ENCODE results near the gene PEAK1. TPM values are rescaled to one million over a fixed set of nuclear protein-coding genes. Genes with fewer than 3 reads are reported as not detected.
A peak's percentile ranks its signal among the peaks of the same experiment; 100 is the strongest.
"Not testable (repeated sequence)": the region's sequence is repeated elsewhere in the genome, so short reads cannot be mapped to it uniquely, and the experiment has no call there.

PEAK1 gene
- total RNA-seq, 1 experiment from 2014 or later, result 25.9 TPM

DNA sequence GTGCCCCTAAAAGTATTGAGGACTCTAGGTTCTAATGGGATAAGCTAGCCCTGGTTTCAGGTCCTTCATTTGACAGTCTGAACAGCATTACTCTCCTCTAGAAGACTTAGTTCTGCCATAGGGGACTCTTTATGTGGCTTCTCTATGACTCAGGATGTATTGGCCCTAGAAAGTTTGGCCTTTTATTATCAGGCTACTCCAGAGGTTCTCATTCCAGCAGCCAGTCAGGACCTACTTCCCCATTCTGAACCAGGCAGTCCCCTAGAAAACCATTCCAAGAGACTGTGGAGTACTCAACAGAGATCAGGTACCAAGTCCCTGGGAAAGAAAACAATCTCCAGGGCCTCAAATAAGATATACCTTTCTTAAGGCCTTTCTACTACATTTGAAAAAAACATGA is 191.1 kb downstream of the PEAK1 start:
- no peak for DNase-seq (ENCODE audit: low spot score)

DNA sequence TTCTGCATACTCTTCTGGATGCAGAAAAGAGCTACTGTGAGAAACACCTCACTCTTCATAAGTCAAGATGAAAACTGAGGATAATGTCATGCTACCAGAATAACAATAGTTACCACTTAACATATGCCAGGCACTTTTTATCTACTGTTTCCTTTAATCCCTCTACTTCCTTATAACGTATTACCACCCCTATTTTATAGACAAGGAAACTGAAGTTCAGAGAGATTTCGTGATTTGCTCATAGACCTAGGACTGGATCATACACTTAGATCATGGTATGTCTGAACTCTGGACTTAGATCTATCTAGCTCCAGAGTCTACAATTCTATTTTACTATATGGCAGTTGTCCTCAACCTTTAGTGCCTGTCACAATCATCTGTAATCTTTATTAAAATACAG is 193.3 kb downstream of the PEAK1 start:
- DNase-seq (ENCODE audit: low spot score), result peak; percentile 60

DNA sequence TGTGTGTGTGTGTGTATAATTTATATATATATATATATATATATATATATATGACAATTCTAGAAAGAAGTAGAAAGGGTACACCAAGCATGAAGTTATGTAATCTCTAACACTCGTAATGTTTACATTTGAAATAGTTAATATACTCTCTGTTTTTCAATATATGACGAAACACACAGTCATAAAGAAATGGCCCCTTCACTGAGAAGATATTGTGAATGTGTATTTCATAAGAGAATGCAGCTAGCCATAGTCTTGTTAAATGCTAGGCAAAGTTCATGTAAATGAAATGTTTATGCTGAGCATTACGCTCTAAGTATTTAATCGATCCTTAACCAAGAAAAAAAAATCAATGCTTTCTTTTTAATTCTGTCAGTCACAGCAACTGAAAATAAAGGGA is 194.3 kb downstream of the PEAK1 start:
- DNase-seq (ENCODE audit: low spot score), result no peak

DNA sequence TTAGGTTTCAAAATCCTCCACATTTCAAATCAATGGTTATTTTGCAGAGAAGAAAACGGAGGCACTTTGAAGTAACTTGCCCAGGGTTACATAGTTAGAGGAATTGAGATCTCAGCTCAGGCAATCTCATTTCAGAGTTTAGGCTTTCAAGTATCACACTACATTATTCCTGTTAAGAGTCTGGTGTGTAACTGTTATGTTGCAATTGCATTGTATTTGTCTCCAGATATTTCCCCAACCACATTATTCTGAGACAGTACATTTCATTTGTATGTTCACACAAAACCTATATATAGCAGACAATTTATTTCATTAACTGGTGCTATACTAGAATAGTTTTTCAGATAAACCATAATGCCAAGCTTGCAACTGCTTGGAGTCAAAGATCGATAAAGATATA is 194.8 kb downstream of the PEAK1 start:
- no peak for DNase-seq (ENCODE audit: low spot score)

- DNase-seq (ENCODE audit: low spot score), result no peak
Observed at GRCh38 chr15:77224352-77224751, 195.6 kb downstream of the PEAK1 start.

- no peak for DNase-seq (ENCODE audit: low spot score)
Observed at GRCh38 chr15:77221708-77222107, 198.2 kb downstream of the PEAK1 start.

- DNase-seq (ENCODE audit: low spot score), result no peak
Observed at GRCh38 chr15:77221174-77221573, 198.7 kb downstream of the PEAK1 start.

DNA sequence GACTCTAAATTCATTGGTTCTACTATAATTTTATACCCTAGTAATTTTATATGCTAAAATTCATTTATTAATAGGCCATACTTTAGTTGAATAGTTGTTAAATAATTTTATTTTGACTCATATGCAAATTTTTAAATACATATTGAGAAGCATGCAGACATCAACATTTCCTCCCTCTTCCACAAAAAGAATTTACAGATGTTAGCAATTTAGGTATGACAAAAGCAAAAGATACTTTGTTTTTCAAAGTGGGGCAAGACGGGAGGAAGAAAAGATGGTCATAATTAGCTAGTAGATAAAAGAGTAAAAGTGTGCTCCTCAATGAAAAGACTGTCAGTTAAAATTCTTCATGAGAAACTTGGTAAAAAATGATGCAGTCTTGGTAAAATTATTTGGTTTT is 200.1 kb downstream of the PEAK1 start:
- DNase-seq (ENCODE audit: low spot score), result no peak

GRCh38 chr15:77209221-77209620 is 210.7 kb downstream of the PEAK1 start:
- DNase-seq (ENCODE audit: low spot score), result no peak

DNA sequence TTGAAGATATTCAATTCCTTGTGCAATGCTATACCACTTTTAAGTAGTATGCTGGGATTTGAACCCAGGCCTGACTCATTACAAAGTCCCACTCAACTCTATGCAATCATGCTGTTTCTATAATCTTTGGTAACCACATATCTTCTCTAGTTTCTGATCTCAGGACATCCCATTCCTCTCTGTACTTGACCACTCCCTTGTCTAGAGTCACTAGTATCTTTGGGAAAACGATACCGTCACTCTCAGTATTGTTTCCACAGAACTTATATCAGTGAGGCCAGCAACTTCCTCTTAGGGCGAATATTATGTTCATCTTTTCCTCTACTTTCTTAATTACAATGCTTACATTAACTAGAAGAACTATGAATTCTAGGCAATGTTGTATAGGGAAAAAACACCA is 211.7 kb downstream of the PEAK1 start:
- DNase-seq (ENCODE audit: low spot score), result no peak

DNA sequence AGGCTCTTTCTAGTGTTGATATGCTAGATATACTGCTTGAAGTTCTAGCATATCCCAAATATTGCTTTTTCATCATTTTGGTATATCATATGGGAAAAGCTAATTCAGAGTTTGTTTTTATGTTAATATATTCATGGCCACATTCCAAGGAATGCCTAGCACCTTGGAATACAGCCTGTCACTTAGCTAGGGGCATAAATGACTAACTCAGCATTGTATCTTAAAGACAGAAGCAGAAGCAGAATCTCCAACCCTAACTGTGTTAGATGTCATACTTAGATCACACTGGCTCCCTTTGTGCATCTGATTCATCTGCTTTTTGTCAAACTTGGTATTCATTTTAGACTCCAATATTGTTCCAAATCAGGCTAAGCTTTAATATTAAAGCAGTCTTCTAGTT is 218.2 kb downstream of the PEAK1 start:
- DNase-seq (ENCODE audit: low spot score), result no peak

GRCh38 chr15:77196381-77196780 is 223.5 kb downstream of the PEAK1 start:
- no peak for DNase-seq (ENCODE audit: low spot score)

GRCh38 chr15:77195586-77195985 is 224.3 kb downstream of the PEAK1 start:
- no peak for DNase-seq (ENCODE audit: low spot score)

DNA sequence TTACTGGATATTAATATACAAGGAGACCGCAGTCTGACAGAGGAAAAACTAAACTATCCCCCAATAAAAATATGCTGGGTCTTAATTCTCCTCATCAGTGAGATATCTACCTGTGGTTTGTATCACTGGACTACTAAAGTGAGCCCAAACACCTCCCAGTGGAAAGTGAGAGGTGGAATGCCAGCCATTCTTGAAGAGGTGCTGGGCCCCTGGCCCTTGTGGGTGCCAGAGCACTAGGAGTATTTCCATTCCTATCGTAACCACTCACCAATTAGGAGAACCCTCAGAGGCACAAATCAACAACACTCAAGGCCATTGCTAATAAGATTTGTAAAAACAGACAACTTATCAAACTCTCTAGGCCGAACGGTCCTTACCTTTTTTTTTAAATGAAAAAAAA is 227.5 kb downstream of the PEAK1 start:
- DNase-seq (ENCODE audit: low spot score), result no peak

GRCh38 chr15:77191230-77191834 is 228.6 kb downstream of the PEAK1 start:
- no peak for DNase-seq (ENCODE audit: low spot score)

DNA sequence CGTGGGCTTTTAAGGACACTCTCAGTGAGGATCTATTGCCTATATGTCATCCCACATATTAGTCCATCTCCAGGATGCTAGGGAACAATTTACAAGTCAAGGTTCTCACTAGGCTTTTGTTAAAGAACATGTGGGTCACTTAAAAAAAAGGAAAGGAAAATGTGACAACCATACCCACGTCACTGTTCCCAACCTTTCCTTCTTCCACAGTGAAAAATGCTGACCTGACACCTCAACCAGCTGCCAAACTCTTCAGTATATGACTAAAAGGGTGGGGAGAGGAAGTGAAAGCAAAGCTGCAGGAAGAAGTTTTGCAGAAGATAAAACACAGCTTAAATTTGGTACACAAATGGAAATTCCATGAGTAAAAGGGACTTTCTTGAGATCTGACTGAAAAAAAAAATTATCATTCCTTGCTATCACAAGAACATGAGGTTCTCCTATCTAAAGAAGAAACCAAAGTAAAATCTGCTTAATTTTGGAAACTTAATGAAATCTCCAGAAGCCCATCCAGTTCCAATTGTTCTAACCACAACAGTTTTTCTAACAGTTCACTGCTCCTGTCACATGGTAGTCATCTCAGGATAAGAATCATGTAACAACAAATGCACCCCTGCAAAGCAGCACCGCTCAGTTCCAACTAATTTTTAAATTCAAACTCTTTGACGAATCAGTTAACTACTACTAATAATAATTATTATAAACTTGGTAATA is 232.0 kb downstream of the PEAK1 start:
- peak; percentile 19 for DNase-seq (ENCODE audit: low spot score)

- DNase-seq (ENCODE audit: low spot score), result peak; percentile 55
Observed at GRCh38 chr15:77186594-77187011, 233.3 kb downstream of the PEAK1 start.

- DNase-seq (ENCODE audit: low spot score), result no peak
Observed at GRCh38 chr15:77185242-77185785, 234.6 kb downstream of the PEAK1 start.

GRCh38 chr15:77184352-77184751 is 235.6 kb downstream of the PEAK1 start:
- DNase-seq (ENCODE audit: low spot score), result not testable (repeated sequence)

DNA sequence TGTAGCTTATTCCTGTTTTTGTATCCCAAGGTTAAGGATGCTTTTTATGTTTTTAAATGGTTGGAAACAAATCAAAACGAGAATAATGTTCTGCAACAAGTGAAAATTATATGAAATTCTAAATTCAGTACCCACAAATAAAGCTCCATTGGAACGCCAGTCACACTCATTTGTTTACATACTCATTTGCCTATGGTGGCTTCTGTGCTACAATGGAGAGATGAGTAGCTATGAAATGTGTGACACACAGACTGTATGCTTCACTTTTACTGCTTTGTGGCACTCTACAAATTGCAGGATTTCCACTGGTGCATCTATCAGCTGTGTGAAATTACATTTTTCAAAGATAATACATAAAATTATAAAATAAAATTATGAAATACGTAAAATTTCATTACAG is 236.8 kb downstream of the PEAK1 start:
- no peak for DNase-seq (ENCODE audit: low spot score)

DNA sequence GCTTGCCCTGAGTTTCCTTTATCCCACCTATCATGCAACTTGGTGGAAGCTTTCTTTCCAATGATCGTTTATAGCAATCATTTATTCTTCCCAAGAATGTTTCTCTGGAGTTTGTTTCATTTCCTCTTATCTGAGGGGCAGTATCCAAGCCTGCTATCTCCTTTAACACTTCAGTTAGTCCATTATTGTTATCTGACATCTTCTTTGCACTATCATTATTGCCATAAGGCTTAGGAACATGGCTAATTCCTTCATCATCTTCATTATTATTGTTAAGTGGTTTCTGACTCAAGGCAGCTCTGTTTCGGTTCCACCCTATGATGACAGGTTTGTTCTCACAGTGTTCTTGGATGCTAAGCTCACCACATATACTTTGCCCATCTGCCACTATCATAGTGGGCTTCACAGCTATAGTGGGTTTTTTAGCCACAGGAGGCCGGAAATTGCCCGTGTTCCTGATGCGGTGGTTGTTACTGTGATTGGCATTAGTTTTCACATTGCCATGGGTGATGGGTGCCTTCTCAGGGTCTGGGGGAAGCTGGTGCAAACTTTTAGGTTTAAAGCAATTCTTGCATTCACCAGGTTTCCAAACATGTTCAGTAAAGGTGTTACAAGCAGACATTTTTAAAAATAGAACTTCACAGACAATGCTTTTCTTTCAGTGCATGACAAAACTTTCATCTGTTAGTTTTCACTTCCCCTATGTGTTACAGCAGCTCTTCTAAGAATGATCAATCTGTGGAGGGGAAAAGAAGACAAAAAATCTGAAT is 238.4 kb downstream of the PEAK1 start:
- no peak for DNase-seq (ENCODE audit: low spot score)

GRCh38 chr15:77180757-77181156 is 239.1 kb downstream of the PEAK1 start:
- no peak for DNase-seq (ENCODE audit: low spot score)
